DOHH2 (cell line): ENCODE measurements around the gene CBLN3.

Experiments
- H3F3A ChIP-seq: fragments of 200-600 bp; sonication (generic), shearing (Covaris generic); 2 replicates; pipeline ENCODE4 v1.6.0; 2016; ENCODE audit warnings: antibody characterized with exemption, mild to moderate bottlenecking; ENCODE audit not compliant: control insufficient read depth, insufficient read depth
- H3K27ac ChIP-seq: fragments of 200-600 bp; sonication (generic); 2 replicates; pipeline ENCODE4 v1.5.1; 2014; ENCODE audit warnings: low read depth, mild to moderate bottlenecking, low read length, moderate library complexity
- H3K27me3 ChIP-seq: fragments of 200-600 bp; sonication (generic); 2 replicates; pipeline ENCODE4 v1.6.1; 2014; ENCODE audit warnings: mild to moderate bottlenecking, low read length, mixed read lengths; ENCODE audit not compliant: control insufficient read depth
- H3K36me3 ChIP-seq: fragments of 200-600 bp; sonication (generic); 2 replicates; pipeline ENCODE4 v1.6.1; 2014; ENCODE audit warnings: mild to moderate bottlenecking, low read length, moderate library complexity, mixed read lengths; ENCODE audit not compliant: control insufficient read depth
- H3K4me1 ChIP-seq: fragments of 200-600 bp; sonication (generic); 2 replicates; pipeline ENCODE4 v1.6.1; 2014; ENCODE audit warnings: mild to moderate bottlenecking, low read length, mixed read lengths; ENCODE audit not compliant: control insufficient read depth
- H3K4me2 ChIP-seq: fragments of 200-600 bp; sonication (generic); 2 replicates; pipeline ENCODE4 v1.6.0; 2014; ENCODE audit warnings: mild to moderate bottlenecking, low read length, moderate library complexity
- H3K4me3 ChIP-seq: fragments of 200-600 bp; sonication (generic); 2 replicates; pipeline ENCODE4 v1.5.1; 2014; ENCODE audit warnings: mild to moderate bottlenecking, low read length, mixed read lengths
- H3K79me2 ChIP-seq: fragments of 200-600 bp; sonication (generic); 2 replicates; pipeline ENCODE4 v1.6.1; 2014; ENCODE audit warnings: mild to moderate bottlenecking, low read length, mixed read lengths; ENCODE audit not compliant: control insufficient read depth
- H3K9me2 ChIP-seq: fragments of 200-600 bp; sonication (generic); replicated peaks from 2 replicates; pipeline ENCODE4 v1.6.1; 2014; ENCODE audit warnings: mild to moderate bottlenecking, low read length, mixed read lengths; ENCODE audit not compliant: control insufficient read depth
- H3K9me3 ChIP-seq: fragments of 200-600 bp; sonication (generic); 2 replicates; pipeline ENCODE4 v1.6.1; 2014; ENCODE audit warnings: antibody characterized with exemption, low read length, mixed read lengths; ENCODE audit not compliant: control insufficient read depth, insufficient read depth
- H4K20me1 ChIP-seq: fragments of 200-600 bp; sonication (generic); 2 replicates; pipeline ENCODE4 v1.6.0; 2014; ENCODE audit warnings: low read depth, mild to moderate bottlenecking, antibody characterized with exemption, low read length, moderate library complexity; ENCODE audit not compliant: control insufficient read depth, insufficient read depth
- CTCF ChIP-seq: fragments of 200-600 bp; sonication (generic); IDR thresholded peaks from one replicate; pipeline ENCODE4 v1.5.1; 2014; ENCODE audit warnings: antibody characterized with exemption, mild to moderate bottlenecking, low read depth, low read length; ENCODE audit not compliant: poor library complexity, severe bottlenecking
- EZH2phosphoT487 ChIP-seq: fragments of 200-600 bp; sonication (generic); IDR thresholded peaks from 2 replicates; pipeline ENCODE4 v1.6.1; 2017; ENCODE audit warnings: borderline replicate concordance, mild to moderate bottlenecking, antibody characterized with exemption, low read length, moderate library complexity, mixed read lengths

The CBLN3 gene

GRCh38 chr14:24422261-24422660, 7.2 kb downstream of the CBLN3 start:
- Histone ChIP-seq H3K4me1 (peaks cover 31% of the 10 kb centered on the region), H3K9me2 (no peaks in the 10 kb centered on the region), H3K4me2 (no peak overlapping the region), H4K20me1 (no peaks in the 10 kb centered on the region), H3K27ac (no peak overlapping the region), H3K4me3 (no peak overlapping the region), H3F3A (no peaks in the 10 kb centered on the region), H3K36me3 (no peaks in the 10 kb centered on the region), H3K79me2 (no peaks in the 10 kb centered on the region), H3K9me3 (no peaks in the 10 kb centered on the region), H3K27me3 (0 out of 2 replicates have a peak, but pooled peaks cover 2% of the 10 kb centered on the region)
- TF ChIP-seq EZH2phosphoT487 (no peak), CTCF (no peak)

GRCh38 chr14:24418492-24418873, 11.0 kb downstream of the CBLN3 start:
- TF ChIP-seq EZH2phosphoT487 (no peak), CTCF (no peak)
- H3K4me3 ChIP-seq: no peak overlapping the region
- 0 out of 2 replicates have a peak, but pooled peaks cover 2% of the 10 kb centered on the region for H3K27me3 ChIP-seq
- H3K9me2 ChIP-seq: no peaks in the 10 kb centered on the region
- H3K9me3 ChIP-seq: no peaks in the 10 kb centered on the region
- H4K20me1 ChIP-seq: no peaks in the 10 kb centered on the region
- no peak overlapping the region for H3K27ac ChIP-seq
- no peaks in the 10 kb centered on the region for H3K36me3 ChIP-seq
- no peak overlapping the region for H3K4me2 ChIP-seq
- H3F3A ChIP-seq: no peaks in the 10 kb centered on the region
- H3K4me1 ChIP-seq: peaks cover 7% of the 10 kb centered on the region
- H3K79me2 ChIP-seq: no peaks in the 10 kb centered on the region

- Histone ChIP-seq H3K4me3 (no peak overlapping the region), H4K20me1 (no peaks in the 10 kb centered on the region), H3K9me3 (no peaks in the 10 kb centered on the region), H3K4me1 (peaks cover 7% of the 10 kb centered on the region), H3K79me2 (no peaks in the 10 kb centered on the region), H3K27me3 (0 out of 2 replicates have a peak, but pooled peaks cover 2% of the 10 kb centered on the region), H3K27ac (no peak overlapping the region), H3K36me3 (no peaks in the 10 kb centered on the region), H3F3A (no peaks in the 10 kb centered on the region), H3K4me2 (no peak overlapping the region), H3K9me2 (no peaks in the 10 kb centered on the region)
- no peak for TF ChIP-seq EZH2phosphoT487
- TF ChIP-seq CTCF: no peak
Observed at GRCh38 chr14:24417832-24418491, 11.5 kb downstream of the CBLN3 start.
